Stimulated activated CD4-positive, alpha-beta T cell treated with anti-CD3 and anti-CD28 coated beads, Interleukin-2, amount 100 ng/mL, for 24 hours (primary cell): ENCODE measurements around the gene GOLPH3.

Source experiments
- DNase-seq, 2 donors: peaks; one replicate each; pipeline ENCODE4 v3.0.0-alpha.2; 2020

Gene GOLPH3

GRCh38 chr5:32170303-32171151, 3.6 kb downstream of the GOLPH3 start:
- no peak for DNase-seq

- no peak for DNase-seq
Observed at GRCh38 chr5:32168460-32169033, 5.6 kb downstream of the GOLPH3 start.

GRCh38 chr5:32165597-32165996, 8.5 kb downstream of the GOLPH3 start:
- no peak for DNase-seq

GRCh38 chr5:32163785-32164184, 10.3 kb downstream of the GOLPH3 start:
- DNase-seq: no peak

GRCh38 chr5:32163053-32163452, 11.1 kb downstream of the GOLPH3 start:
- no peak for DNase-seq

- DNase-seq: no peak
Observed at GRCh38 chr5:32160228-32160627, 13.9 kb downstream of the GOLPH3 start.

- DNase-seq: no peak
Observed at GRCh38 chr5:32159328-32160072, 14.6 kb downstream of the GOLPH3 start.

GRCh38 chr5:32158679-32158975, 15.5 kb downstream of the GOLPH3 start:
- no peak for DNase-seq

- no peak for DNase-seq
Observed at GRCh38 chr5:32157078-32157477, 17.0 kb downstream of the GOLPH3 start.

- no peak for DNase-seq
Observed at GRCh38 chr5:32156635-32157034, 17.5 kb downstream of the GOLPH3 start.

- DNase-seq: no peak
Observed at GRCh38 chr5:32155211-32155610, 18.9 kb downstream of the GOLPH3 start.

GRCh38 chr5:32153723-32154122, 20.4 kb downstream of the GOLPH3 start:
- no peak for DNase-seq

- DNase-seq: no peak
Observed at GRCh38 chr5:32151198-32151597, 22.9 kb downstream of the GOLPH3 start.

GRCh38 chr5:32150366-32150765, 23.8 kb downstream of the GOLPH3 start:
- no peak for DNase-seq

- no peak for DNase-seq
Observed at GRCh38 chr5:32147959-32148358, 26.2 kb downstream of the GOLPH3 start.

GRCh38 chr5:32147236-32147635, 26.9 kb downstream of the GOLPH3 start:
- DNase-seq: no peak

GRCh38 chr5:32145378-32145777, 28.7 kb downstream of the GOLPH3 start:
- no peak for DNase-seq

GRCh38 chr5:32144378-32145207, 29.5 kb downstream of the GOLPH3 start:
- no peak for DNase-seq

- DNase-seq: no peak
Observed at GRCh38 chr5:32143617-32144377, 30.3 kb downstream of the GOLPH3 start.

- peak; percentile 71 to 79 for DNase-seq
Observed at GRCh38 chr5:32138839-32139493, 35.2 kb downstream of the GOLPH3 start.

- DNase-seq: no peak
Observed at GRCh38 chr5:32136342-32136741, 37.8 kb downstream of the GOLPH3 start.

- DNase-seq: no peak
Observed at GRCh38 chr5:32135086-32135485, 39.0 kb downstream of the GOLPH3 start.
